Measurements from ENCODE around the gene CCDC154.

The CCDC154 gene

GRCh38 chr16:1422076-1422475 is 22.3 kb downstream of the CCDC154 start:
- DNase-seq (ENCODE audit: low spot score), result no peak
- H3K27ac ChIP-seq (ENCODE audit: poor library complexity, severe bottlenecking), result no peak overlapping the region

DNA sequence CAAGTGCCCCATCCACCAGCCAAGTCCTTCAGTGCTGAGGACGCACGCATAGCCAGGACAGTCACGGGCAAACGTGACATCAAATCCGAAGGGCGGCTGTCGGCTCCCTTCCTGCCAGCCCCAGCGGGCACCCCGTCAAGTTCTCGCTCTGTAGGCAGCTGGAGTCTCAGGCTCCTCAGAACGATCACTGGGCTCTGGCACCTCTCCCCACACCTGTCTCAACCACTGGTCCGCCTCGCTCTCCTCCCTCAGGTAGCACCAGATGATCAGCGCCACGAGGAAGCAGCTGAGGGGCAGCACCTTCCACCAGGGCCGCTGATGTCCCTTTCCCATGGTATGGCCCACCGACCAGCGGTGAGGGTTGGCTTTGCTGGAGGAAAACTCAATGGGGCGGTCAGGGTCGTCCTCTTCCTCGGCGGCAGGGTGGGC is 24.2 kb downstream of the CCDC154 start:
- H3K4me3 ChIP-seq (ENCODE audit: severe bottlenecking), result peak overlapping the region; percentile 96
- DNase-seq (ENCODE audit: low spot score) (no peak), ATAC-seq (ENCODE audit: low read depth) (peak; percentile 8; the same call in 2 of the 3 replicates)
- peak overlapping the region; percentile 54 for H3K27ac ChIP-seq (ENCODE audit: poor library complexity, severe bottlenecking)
- TF ChIP-seq, protein P1, sequence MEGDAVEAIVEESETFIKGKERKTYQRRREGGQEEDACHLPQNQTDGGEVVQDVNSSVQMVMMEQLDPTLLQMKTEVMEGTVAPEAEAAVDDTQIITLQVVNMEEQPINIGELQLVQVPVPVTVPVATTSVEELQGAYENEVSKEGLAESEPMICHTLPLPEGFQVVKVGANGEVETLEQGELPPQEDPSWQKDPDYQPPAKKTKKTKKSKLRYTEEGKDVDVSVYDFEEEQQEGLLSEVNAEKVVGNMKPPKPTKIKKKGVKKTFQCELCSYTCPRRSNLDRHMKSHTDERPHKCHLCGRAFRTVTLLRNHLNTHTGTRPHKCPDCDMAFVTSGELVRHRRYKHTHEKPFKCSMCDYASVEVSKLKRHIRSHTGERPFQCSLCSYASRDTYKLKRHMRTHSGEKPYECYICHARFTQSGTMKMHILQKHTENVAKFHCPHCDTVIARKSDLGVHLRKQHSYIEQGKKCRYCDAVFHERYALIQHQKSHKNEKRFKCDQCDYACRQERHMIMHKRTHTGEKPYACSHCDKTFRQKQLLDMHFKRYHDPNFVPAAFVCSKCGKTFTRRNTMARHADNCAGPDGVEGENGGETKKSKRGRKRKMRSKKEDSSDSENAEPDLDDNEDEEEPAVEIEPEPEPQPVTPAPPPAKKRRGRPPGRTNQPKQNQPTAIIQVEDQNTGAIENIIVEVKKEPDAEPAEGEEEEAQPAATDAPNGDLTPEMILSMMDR (IDR thresholded peaks at IDR 0.05; ENCODE audit: poor library complexity, severe bottlenecking), result no peak
- peaks cover 5% of the 10 kb centered on the region; the same call in 1 of the 2 replicates for H3K36me3 ChIP-seq (ENCODE audit: low read depth)
- no peaks in the 10 kb centered on the region for H3K27me3 ChIP-seq (ENCODE audit: insufficient read depth, poor library complexity, severe bottlenecking)
- H3K9me3 ChIP-seq (ENCODE audit: severe bottlenecking), result peaks cover 4% of the 10 kb centered on the region
- H3K4me1 ChIP-seq (ENCODE audit: insufficient read depth, poor library complexity, severe bottlenecking), result peaks cover 4% of the 10 kb centered on the region

More at GRCh38 chr16:1422076-1422475, 22.3 kb downstream of the CCDC154 start:
- TF ChIP-seq, protein P1 (IDR thresholded peaks at IDR 0.05; ENCODE audit: poor library complexity, severe bottlenecking), result no peak
- peaks cover 5% of the 10 kb centered on the region; the same call in 1 of the 2 replicates for H3K36me3 ChIP-seq (ENCODE audit: low read depth)
- H3K9me3 ChIP-seq (ENCODE audit: severe bottlenecking), result peaks cover 4% of the 10 kb centered on the region
- H3K4me1 ChIP-seq (ENCODE audit: insufficient read depth, poor library complexity, severe bottlenecking), result peaks cover 4% of the 10 kb centered on the region
- ATAC-seq (ENCODE audit: low read depth), result no peak
- no peak overlapping the region for H3K4me3 ChIP-seq (ENCODE audit: severe bottlenecking)
- H3K27me3 ChIP-seq (ENCODE audit: insufficient read depth, poor library complexity, severe bottlenecking), result no peaks in the 10 kb centered on the region

DNA sequence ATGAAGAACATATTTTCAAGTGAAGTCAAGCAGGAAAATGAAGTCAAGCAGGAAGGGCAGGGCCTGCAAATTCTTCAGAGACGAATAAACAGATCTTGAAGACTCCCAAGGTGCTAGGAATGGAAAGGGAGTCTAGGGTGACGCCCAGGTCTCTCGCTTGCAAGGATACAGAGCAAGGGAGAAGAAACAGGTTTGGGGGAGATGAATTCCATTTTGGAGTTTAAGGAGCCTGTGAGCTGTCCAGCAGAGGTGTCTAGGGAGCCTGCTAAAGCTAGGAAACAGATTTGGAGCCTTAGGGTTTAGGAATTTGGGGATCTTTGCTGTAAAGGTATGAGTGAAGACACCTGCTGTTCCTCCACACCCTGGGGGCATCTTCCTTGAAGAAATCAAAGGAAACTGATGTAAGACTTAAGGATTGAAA is 27.8 kb downstream of the CCDC154 start:
- DNase-seq (ENCODE audit: low spot score), result no peak
- TF ChIP-seq, protein P1 (IDR thresholded peaks at IDR 0.05; ENCODE audit: poor library complexity, severe bottlenecking), result no peak
- no peak overlapping the region for H3K4me3 ChIP-seq (ENCODE audit: severe bottlenecking)
- H3K27me3 ChIP-seq (ENCODE audit: insufficient read depth, poor library complexity, severe bottlenecking), result no peaks in the 10 kb centered on the region
- peaks cover 4% of the 10 kb centered on the region for H3K4me1 ChIP-seq (ENCODE audit: insufficient read depth, poor library complexity, severe bottlenecking)
- H3K9me3 ChIP-seq (ENCODE audit: severe bottlenecking), result no peaks in the 10 kb centered on the region
- H3K27ac ChIP-seq (ENCODE audit: poor library complexity, severe bottlenecking), result peak overlapping the region; percentile 55
- no peak for ATAC-seq (ENCODE audit: low read depth)
- H3K36me3 ChIP-seq (ENCODE audit: low read depth), result peaks cover 5% of the 10 kb centered on the region; the same call in 1 of the 2 replicates

GRCh38 chr16:1414532-1415260 is 29.7 kb downstream of the CCDC154 start, which contains the start of gene UNKL:
Gene UNKL, minus strand, starts transcription at chr16:1414704. Its CDS starts 13 bp downstream, at chr16:1414691.
- Histone ChIP-seq H3K4me1 (ENCODE audit: insufficient read depth, poor library complexity, severe bottlenecking) (peaks cover 4% of the 10 kb centered on the region), H3K36me3 (ENCODE audit: low read depth) (peaks cover 4% of the 10 kb centered on the region; the same call in 1 of the 2 replicates), H3K4me3 (ENCODE audit: severe bottlenecking) (peak within 1 kb of the TSS; percentile 100), H3K9me3 (ENCODE audit: severe bottlenecking) (no peaks in the 10 kb centered on the region), H3K27me3 (ENCODE audit: insufficient read depth, poor library complexity, severe bottlenecking) (no peaks in the 10 kb centered on the region), H3K27ac (ENCODE audit: poor library complexity, severe bottlenecking) (peak within 1 kb of the TSS; percentile 55)
- TF ChIP-seq, protein P1 (IDR thresholded peaks at IDR 0.05; ENCODE audit: poor library complexity, severe bottlenecking), result no peak
- ATAC-seq (ENCODE audit: low read depth) (no peak; the same call in 2 of the 3 replicates), DNase-seq (ENCODE audit: low spot score) (no peak)
